HepG2 (cell line): ENCODE data around the gene CLDND2. TPM values are rescaled to one million over a fixed set of nuclear protein-coding genes. Genes with fewer than 3 reads are reported as not detected.
A peak's percentile ranks its signal among the peaks of the same experiment; 100 is the strongest.

Experiments used
- AHR ChIP-seq: IDR thresholded peaks from 2 replicates; pipeline ENCODE4 v1.6.1; 2018; ENCODE audit warnings: missing genetic modification reagents, missing compliant biosample characterization
- ESRRA ChIP-seq: sonication (generic); formaldehyde crosslinking; IDR thresholded peaks from 2 replicates; pipeline ENCODE4 v1.5.1; 2020; ENCODE audit warnings: mild to moderate bottlenecking, low read depth, missing genetic modification reagents
- HDAC1 ChIP-seq: sonication (generic); formaldehyde crosslinking; IDR thresholded peaks from 2 replicates; pipeline ENCODE4 v1.5.1; 2020; ENCODE audit warnings: mild to moderate bottlenecking, missing genetic modification reagents
- IKZF4 ChIP-seq: sonication (generic); formaldehyde crosslinking; IDR thresholded peaks from 2 replicates; pipeline ENCODE4 v1.5.1; 2020; ENCODE audit warnings: borderline replicate concordance, mild to moderate bottlenecking, low read depth, missing genetic modification reagents; ENCODE audit errors: not compliant biosample characterization
- JUND ChIP-seq: sonication (generic); formaldehyde crosslinking; IDR thresholded peaks from 2 replicates; pipeline ENCODE4 v1.8.0; 2022; ENCODE audit warnings: mild to moderate bottlenecking, missing genetic modification reagents
- KLF11 ChIP-seq: IDR thresholded peaks from 2 replicates; pipeline ENCODE4 v1.6.1; 2016; ENCODE audit warnings: missing compliant biosample characterization
- NCOR1 ChIP-seq: fragments of 200-600 bp; sonication (generic); IDR thresholded peaks from 2 replicates; pipeline ENCODE4 v1.7.0; 2017; ENCODE audit warnings: antibody characterized with exemption, low read length, borderline replicate concordance
- NFIC ChIP-seq: IDR thresholded peaks from 2 replicates; pipeline ENCODE4 v1.6.1; 2012; ENCODE audit warnings: mild to moderate bottlenecking, low read length, inconsistent platforms
- POGK ChIP-seq: sonication (generic); formaldehyde crosslinking; conservative IDR thresholded peaks from 2 replicates; pipeline ENCODE4 v1.8.0; 2022; ENCODE audit warnings: mild to moderate bottlenecking, moderate library complexity, missing genetic modification reagents
- RARA ChIP-seq: IDR thresholded peaks from 2 replicates; pipeline ENCODE4 v1.6.1; 2016; ENCODE audit warnings: missing genetic modification reagents, missing compliant biosample characterization
- SIN3B ChIP-seq: fragments of 150-350 bp; IDR thresholded peaks from 2 replicates; pipeline ENCODE4 v1.6.1; 2014; ENCODE audit warnings: low read length
- SRF ChIP-seq: IDR thresholded peaks from 2 replicates; pipeline ENCODE4 v1.6.1; 2011; ENCODE audit warnings: mild to moderate bottlenecking, low read depth, low read length, moderate library complexity
- ZBTB21 ChIP-seq: sonication (generic); formaldehyde crosslinking; IDR thresholded peaks from 2 replicates; pipeline ENCODE4 v1.4.0; 2020; ENCODE audit warnings: missing genetic modification reagents
- ZBTB3 ChIP-seq: sonication (generic); formaldehyde crosslinking; IDR thresholded peaks from 2 replicates; pipeline ENCODE4 v1.4.0; 2020; ENCODE audit warnings: low read depth, mild to moderate bottlenecking, moderate library complexity, missing genetic modification reagents, borderline replicate concordance
- ZBTB38 ChIP-seq: sonication (generic); formaldehyde crosslinking; IDR thresholded peaks from 2 replicates; pipeline ENCODE4 v1.5.1; 2020; ENCODE audit warnings: mild to moderate bottlenecking, missing genetic modification reagents
- ZGPAT ChIP-seq: IDR thresholded peaks from 2 replicates; pipeline ENCODE4 v1.6.1; 2016; ENCODE audit warnings: mild to moderate bottlenecking
- ZNF326 ChIP-seq: sonication (generic); formaldehyde crosslinking; IDR thresholded peaks from 2 replicates; pipeline ENCODE4 v1.4.0; 2020; ENCODE audit warnings: missing genetic modification reagents, borderline replicate concordance
- ZNF670 ChIP-seq: sonication (generic); formaldehyde crosslinking; IDR thresholded peaks from 2 replicates; pipeline ENCODE4 v1.8.0; 2022; ENCODE audit warnings: mild to moderate bottlenecking, missing genetic modification reagents, borderline replicate concordance
- ZNF687 ChIP-seq: sonication (generic); formaldehyde crosslinking; IDR thresholded peaks from 2 replicates; pipeline ENCODE4 v1.5.1; 2020; ENCODE audit warnings: mild to moderate bottlenecking, missing genetic modification reagents, moderate library complexity
- ZNF784 ChIP-seq: sonication (generic); formaldehyde crosslinking; IDR thresholded peaks from 2 replicates; pipeline ENCODE4 v1.5.1; 2020; ENCODE audit warnings: missing genetic modification reagents, mild to moderate bottlenecking, borderline replicate concordance
- polyA plus RNA-seq, 8 experiments: library from polyadenylated mRNA; depleted of rRNA in 3 of 8; stranded (reverse) in 7 of 8; unstranded in 1 of 8; fragments of >200 nt; fragmentation: Illumina TruSeq in 4 of 8; extraction: Trizol in 4 of 8; gene quantifications; 2 replicates each; pipeline versions ENCODE4 v1.2.1 to v1.2.3, GENCODE V29; 2011 to 2016; ENCODE audit warnings: low read depth in 4 of 8, missing spikeins in 1 of 8, mixed read lengths in 1 of 8; ENCODE audit not compliant: insufficient read depth in 1 of 8
- total RNA-seq, 5 experiments: library from RNA; depleted of rRNA; stranded (reverse); fragments of >200 nt; fragmentation: Illumina TruSeq; extraction: Trizol; gene quantifications; 2 replicates each; pipeline ENCODE4 v1.2.3, GENCODE V29; 2016; ENCODE audit warnings: low read depth in 1 of 5

The CLDND2 gene
- total and polyA plus RNA-seq, 2 of the 13 experiments (the other 11 are each of a cell fraction or from before 2014, with no cell fraction given): 0.84 to 1.8 TPM

GRCh38 chr19:51365211-51365964 lies 3.4 kb downstream of the CLDND2 start (continued):
- no peak for TF ChIP-seq ZBTB3 (CRISPR knock-in tag)
- TF ChIP-seq ZGPAT (CRISPR knock-in tag): peak; percentile 85; the same call in 1 of the 2 replicates
- TF ChIP-seq NFIC: peak; percentile 71; the same call in 1 of the 2 replicates
- no peak for TF ChIP-seq ZNF326 (CRISPR knock-in tag)
- no peak for TF ChIP-seq SIN3B
- TF ChIP-seq KLF11 (CRISPR knock-in tag): 0 out of 2 replicates have a peak, but pooled peaks have one; percentile 62
- TF ChIP-seq NCOR1: peak; percentile 35; the same call in 1 of the 2 replicates
- TF ChIP-seq POGK (CRISPR knock-in tag): peak; percentile 64; the same call in 1 of the 2 replicates
- no peak; the same call in 1 of the 2 replicates for TF ChIP-seq ESRRA (CRISPR knock-in tag)
- TF ChIP-seq HDAC1 (CRISPR knock-in tag): peak; percentile 78; the same call in 1 of the 2 replicates
- peak; percentile 58; the same call in 1 of the 2 replicates for TF ChIP-seq ZNF687 (CRISPR knock-in tag)
- no peak for TF ChIP-seq ZBTB21 (CRISPR knock-in tag)
- no peak; the same call in none of the 2 replicates for TF ChIP-seq ZNF670 (CRISPR knock-in tag)
- no peak for TF ChIP-seq IKZF4 (CRISPR knock-in tag)
- TF ChIP-seq ZNF784: no peak; the same call in 1 of the 2 replicates
- TF ChIP-seq SRF: no peak
- TF ChIP-seq RARA: peak; percentile 75
- peak; percentile 28 for TF ChIP-seq ZBTB38 (CRISPR knock-in tag)
- TF ChIP-seq AHR (CRISPR knock-in tag): 0 out of 2 replicates have a peak, but pooled peaks have one; percentile 49
- peak; percentile 50; the same call in 1 of the 2 replicates for TF ChIP-seq JUND (CRISPR knock-in tag)
